DOHH2 (cell line): ENCODE results near the gene THSD7A.

ENCODE experiments used
- H3F3A ChIP-seq: fragments of 200-600 bp; sonication (generic), shearing (Covaris generic); 2 replicates; pipeline ENCODE4 v1.6.0; 2016; ENCODE audit warnings: antibody characterized with exemption, mild to moderate bottlenecking; ENCODE audit not compliant: control insufficient read depth, insufficient read depth
- H3K27ac ChIP-seq: fragments of 200-600 bp; sonication (generic); 2 replicates; pipeline ENCODE4 v1.5.1; 2014; ENCODE audit warnings: low read depth, mild to moderate bottlenecking, low read length, moderate library complexity
- H3K27me3 ChIP-seq: fragments of 200-600 bp; sonication (generic); 2 replicates; pipeline ENCODE4 v1.6.1; 2014; ENCODE audit warnings: mild to moderate bottlenecking, low read length, mixed read lengths; ENCODE audit not compliant: control insufficient read depth
- H3K36me3 ChIP-seq: fragments of 200-600 bp; sonication (generic); 2 replicates; pipeline ENCODE4 v1.6.1; 2014; ENCODE audit warnings: mild to moderate bottlenecking, low read length, moderate library complexity, mixed read lengths; ENCODE audit not compliant: control insufficient read depth
- H3K4me1 ChIP-seq: fragments of 200-600 bp; sonication (generic); 2 replicates; pipeline ENCODE4 v1.6.1; 2014; ENCODE audit warnings: mild to moderate bottlenecking, low read length, mixed read lengths; ENCODE audit not compliant: control insufficient read depth
- H3K4me2 ChIP-seq: fragments of 200-600 bp; sonication (generic); 2 replicates; pipeline ENCODE4 v1.6.0; 2014; ENCODE audit warnings: mild to moderate bottlenecking, low read length, moderate library complexity
- H3K4me3 ChIP-seq: fragments of 200-600 bp; sonication (generic); 2 replicates; pipeline ENCODE4 v1.5.1; 2014; ENCODE audit warnings: mild to moderate bottlenecking, low read length, mixed read lengths
- H3K79me2 ChIP-seq: fragments of 200-600 bp; sonication (generic); 2 replicates; pipeline ENCODE4 v1.6.1; 2014; ENCODE audit warnings: mild to moderate bottlenecking, low read length, mixed read lengths; ENCODE audit not compliant: control insufficient read depth
- H3K9me2 ChIP-seq: fragments of 200-600 bp; sonication (generic); replicated peaks from 2 replicates; pipeline ENCODE4 v1.6.1; 2014; ENCODE audit warnings: mild to moderate bottlenecking, low read length, mixed read lengths; ENCODE audit not compliant: control insufficient read depth
- H3K9me3 ChIP-seq: fragments of 200-600 bp; sonication (generic); 2 replicates; pipeline ENCODE4 v1.6.1; 2014; ENCODE audit warnings: antibody characterized with exemption, low read length, mixed read lengths; ENCODE audit not compliant: control insufficient read depth, insufficient read depth
- H4K20me1 ChIP-seq: fragments of 200-600 bp; sonication (generic); 2 replicates; pipeline ENCODE4 v1.6.0; 2014; ENCODE audit warnings: low read depth, mild to moderate bottlenecking, antibody characterized with exemption, low read length, moderate library complexity; ENCODE audit not compliant: control insufficient read depth, insufficient read depth
- CTCF ChIP-seq: fragments of 200-600 bp; sonication (generic); IDR thresholded peaks from one replicate; pipeline ENCODE4 v1.5.1; 2014; ENCODE audit warnings: antibody characterized with exemption, mild to moderate bottlenecking, low read depth, low read length; ENCODE audit not compliant: poor library complexity, severe bottlenecking
- EZH2phosphoT487 ChIP-seq: fragments of 200-600 bp; sonication (generic); IDR thresholded peaks from 2 replicates; pipeline ENCODE4 v1.6.1; 2017; ENCODE audit warnings: borderline replicate concordance, mild to moderate bottlenecking, antibody characterized with exemption, low read length, moderate library complexity, mixed read lengths

The THSD7A gene

GRCh38 chr7:11829954-11830353 lies 2.0 kb downstream of the THSD7A start:
- Histone ChIP-seq H3K79me2 (no peaks in the 10 kb centered on the region), H3K27ac (no peak overlapping the region), H3K9me2 (no peaks in the 10 kb centered on the region), H3K4me1 (no peaks in the 10 kb centered on the region), H4K20me1 (no peaks in the 10 kb centered on the region), H3K9me3 (no peaks in the 10 kb centered on the region), H3K27me3 (no peaks in the 10 kb centered on the region), H3F3A (no peaks in the 10 kb centered on the region), H3K4me2 (no peak overlapping the region), H3K4me3 (no peak overlapping the region), H3K36me3 (no peaks in the 10 kb centered on the region)
- TF ChIP-seq CTCF (no peak), EZH2phosphoT487 (no peak)

DNA sequence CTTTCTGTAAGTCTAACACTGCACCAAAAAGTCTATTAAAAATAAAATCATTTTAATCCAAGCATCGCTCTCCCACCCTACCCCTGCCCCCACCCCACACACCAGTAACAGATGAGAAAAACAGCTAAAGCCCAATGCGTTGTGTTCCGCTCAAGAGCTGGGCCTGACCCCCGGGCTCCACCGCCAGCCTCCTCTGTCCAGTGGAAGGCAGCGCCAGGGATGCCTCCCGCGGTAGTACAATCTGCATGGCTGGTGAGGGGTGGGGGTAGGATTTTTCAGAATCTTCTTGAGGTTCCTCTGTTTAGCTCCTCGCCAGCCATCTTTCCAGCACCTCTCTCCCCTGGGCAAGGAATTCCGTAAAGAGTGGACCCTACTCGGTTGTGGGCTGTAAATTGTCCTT lies 12.1 kb downstream of the THSD7A start:
- H3K9me2 ChIP-seq: no peaks in the 10 kb centered on the region
- no peak for TF ChIP-seq EZH2phosphoT487
- TF ChIP-seq CTCF: no peak
- no peaks in the 10 kb centered on the region for H3F3A ChIP-seq
- H3K9me3 ChIP-seq: no peaks in the 10 kb centered on the region
- no peaks in the 10 kb centered on the region for H3K36me3 ChIP-seq
- no peaks in the 10 kb centered on the region for H4K20me1 ChIP-seq
- H3K4me1 ChIP-seq: no peaks in the 10 kb centered on the region
- H3K27me3 ChIP-seq: no peaks in the 10 kb centered on the region
- no peaks in the 10 kb centered on the region for H3K79me2 ChIP-seq
- no peak overlapping the region for H3K4me3 ChIP-seq
- H3K27ac ChIP-seq: no peak overlapping the region
- H3K4me2 ChIP-seq: no peak overlapping the region

DNA sequence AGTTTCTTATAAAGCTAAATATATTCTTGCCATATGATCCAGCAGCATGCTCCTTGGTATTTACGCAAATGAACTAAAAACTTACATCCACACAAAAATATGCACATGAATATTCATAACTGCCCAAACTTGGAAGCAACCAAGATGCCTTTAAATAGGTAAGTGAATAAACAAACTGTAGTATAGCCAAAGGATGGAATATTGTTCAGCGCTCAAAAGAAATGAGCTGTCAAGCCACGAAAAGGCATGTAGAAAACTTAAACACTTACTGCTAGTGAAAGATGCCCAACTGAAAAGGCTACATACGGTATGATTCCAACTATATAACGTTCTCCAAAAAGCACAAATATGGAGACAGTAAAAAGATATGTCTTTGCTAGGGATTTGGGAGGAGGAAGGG lies 12.7 kb downstream of the THSD7A start:
- Histone ChIP-seq H3K36me3 (no peaks in the 10 kb centered on the region), H3K27ac (no peak overlapping the region), H3K79me2 (no peaks in the 10 kb centered on the region), H4K20me1 (no peaks in the 10 kb centered on the region), H3K9me2 (no peaks in the 10 kb centered on the region), H3K9me3 (no peaks in the 10 kb centered on the region), H3F3A (no peaks in the 10 kb centered on the region), H3K4me1 (no peaks in the 10 kb centered on the region), H3K4me2 (no peak overlapping the region), H3K4me3 (no peak overlapping the region), H3K27me3 (no peaks in the 10 kb centered on the region)
- TF ChIP-seq EZH2phosphoT487 (no peak), CTCF (no peak)

GRCh38 chr7:11818281-11818680 lies 13.7 kb downstream of the THSD7A start:
- Histone ChIP-seq H3F3A (no peaks in the 10 kb centered on the region), H3K9me2 (no peaks in the 10 kb centered on the region), H3K4me2 (no peak overlapping the region), H3K36me3 (no peaks in the 10 kb centered on the region), H3K9me3 (no peaks in the 10 kb centered on the region), H3K79me2 (no peaks in the 10 kb centered on the region), H3K4me1 (no peaks in the 10 kb centered on the region), H3K27me3 (no peaks in the 10 kb centered on the region), H3K27ac (no peak overlapping the region), H4K20me1 (no peaks in the 10 kb centered on the region), H3K4me3 (no peak overlapping the region)
- TF ChIP-seq EZH2phosphoT487 (no peak), CTCF (no peak)
